HCT116 (cell line): ENCODE results near the gene TOR4A. TPM values are rescaled to one million over a fixed set of nuclear protein-coding genes. Genes with fewer than 3 reads are reported as not detected.

Source experiments
- ATAC-seq: fragments of 200-7000 bp; cut with Tn5 transposase; 2 replicates; pipeline ENCODE4 v1.9.1; 2020; ENCODE audit warnings: mild to moderate bottlenecking, moderate library complexity
- BruUV-seq: library from RNA; stranded (reverse); fragments of 400-500 nt; replicated peaks from 2 replicates; lab custom pipeline; 2021; lab: Mats Ljungman, UMichigan
- CTCF ChIA-PET: fragments of 300-600 bp; sonication (Branson Sonifier 250); formaldehyde crosslinking; loops from one replicate; lab custom pipeline; 2021; ENCODE audit warnings: antibody characterized with exemption; lab: Charles Lee
- POLR2A ChIA-PET: fragments of 300-600, 350-600 bp; sonication (Branson Sonifier 250); formaldehyde crosslinking; loops from one replicate; lab custom pipeline; 2021; ENCODE audit warnings: antibody characterized with exemption; lab: Charles Lee
- RAD21 ChIA-PET, 2 experiments: fragments of 300-600 bp; sonication (Branson Sonifier 250); formaldehyde crosslinking; loops; one replicate each; lab custom pipeline; 2023; ENCODE audit warnings: low total read pairs in 2 of 2; ENCODE audit not compliant: uncharacterized antibody in 2 of 2, unreplicated experiment in 2 of 2, low non-redundant PET in 1 of 2; lab: Charles Lee
- DNase-seq: peaks from one replicate; pipeline ENCODE4 v3.0.0-alpha.2; 2010; ENCODE audit warnings: low read depth, low spot score
- H2AFZ ChIP-seq: fragments of 200-600 bp; shearing (Covaris generic), sonication (generic); 2 replicates; pipeline ENCODE4 v1.6.1; 2017; ENCODE audit warnings: low read depth, mixed run types, mixed read lengths, antibody characterized with exemption, low read length; ENCODE audit not compliant: poor library complexity, severe bottlenecking
- H3K27ac ChIP-seq: 2 replicates; pipeline ENCODE4 v1.5.1; 2012; ENCODE audit warnings: low read depth, low read length
- H3K27me3 ChIP-seq: fragments of 200-600 bp; sonication (generic); 2 replicates; pipeline ENCODE4 v1.6.1; 2016; ENCODE audit warnings: mixed run types, low read length, mixed read lengths; ENCODE audit not compliant: insufficient read depth
- H3K36me3 ChIP-seq, 2 experiments: fragments of 200-500 bp in 1 of 2; fragments of 200-600 bp in 1 of 2; sonication (Bioruptor generic) in 1 of 2; sonication (generic) in 1 of 2; 2 replicates each; pipeline versions ENCODE4 v1.5.1 to v1.6.1; 2014 to 2016; ENCODE audit warnings: low read length in 2 of 2, inconsistent platforms in 1 of 2, mixed read lengths in 1 of 2, mixed run types in 1 of 2; ENCODE audit not compliant: insufficient read depth in 2 of 2, control insufficient read depth in 1 of 2
- H3K4me1 ChIP-seq, 2 experiments: fragments of 200-600 bp in 1 of 2; sonication (generic) in 1 of 2; 2 replicates each; pipeline versions ENCODE4 v1.5.1 to v1.6.1; 2012 to 2017; ENCODE audit warnings: low read length in 2 of 2, inconsistent platforms in 1 of 2, mild to moderate bottlenecking in 1 of 2, mixed read lengths in 1 of 2, mixed run types in 1 of 2, moderate library complexity in 1 of 2; ENCODE audit not compliant: insufficient read depth in 2 of 2, control insufficient read depth in 1 of 2
- H3K4me2 ChIP-seq: fragments of 200-600 bp; sonication (generic); 2 replicates; pipeline ENCODE4 v1.6.1; 2017; ENCODE audit warnings: mixed run types, low read length, mixed read lengths
- H3K4me3 ChIP-seq, 2 experiments: fragments of 200-600 bp in 1 of 2; sonication (generic) in 1 of 2; replicated peaks in 1 of 2; 2 replicates each; pipeline ENCODE4 v1.5.1; 2011 to 2016; ENCODE audit warnings: low read length in 2 of 2, control low read depth in 1 of 2, low read depth in 1 of 2, mild to moderate bottlenecking in 1 of 2, mixed read lengths in 1 of 2, mixed run types in 1 of 2
- H3K79me2 ChIP-seq: fragments of 200-600 bp; sonication (generic); 2 replicates; pipeline ENCODE4 v1.6.1; 2017; ENCODE audit warnings: mild to moderate bottlenecking, mixed run types, low read length, moderate library complexity, mixed read lengths; ENCODE audit not compliant: insufficient read depth
- H3K9ac ChIP-seq: fragments of 200-600 bp; sonication (generic); 2 replicates; pipeline ENCODE4 v1.6.1; 2016; ENCODE audit warnings: low read length, mixed read lengths
- H3K9me2 ChIP-seq: fragments of 200-600 bp; sonication (generic), shearing (Covaris generic); 2 replicates; pipeline ENCODE4 v1.6.1; 2017; ENCODE audit warnings: mixed run types, mild to moderate bottlenecking, moderate library complexity; ENCODE audit not compliant: insufficient read depth
- H3K9me3 ChIP-seq, 2 experiments: fragments of 200-500 bp in 1 of 2; fragments of 200-600 bp in 1 of 2; sonication (Bioruptor generic) in 1 of 2; sonication (generic) in 1 of 2; 2 replicates each; pipeline ENCODE4 v1.6.1; 2014 to 2017; ENCODE audit warnings: low read length in 2 of 2, mixed read lengths in 2 of 2, inconsistent platforms in 1 of 2, low read depth in 1 of 2, mild to moderate bottlenecking in 1 of 2, mixed run types in 1 of 2, moderate library complexity in 1 of 2; ENCODE audit not compliant: control insufficient read depth in 1 of 2, insufficient read depth in 1 of 2
- H4K20me1 ChIP-seq: fragments of 200-600 bp; sonication (generic), shearing (Covaris generic); 2 replicates; pipeline ENCODE4 v1.6.1; 2017; ENCODE audit warnings: mixed run types, mild to moderate bottlenecking, moderate library complexity; ENCODE audit not compliant: insufficient read depth
- CBX3 ChIP-seq: IDR thresholded peaks from 2 replicates; pipeline ENCODE4 v1.6.1; 2012; ENCODE audit warnings: low read depth
- CEBPB ChIP-seq: IDR thresholded peaks from 2 replicates; pipeline ENCODE4 v1.6.1; 2012; ENCODE audit warnings: low read depth
- JUND ChIP-seq: IDR thresholded peaks from 2 replicates; pipeline ENCODE4 v1.6.1; 2012
- RAD21 ChIP-seq: IDR thresholded peaks from 2 replicates; pipeline ENCODE4 v1.6.1; 2012; ENCODE audit warnings: low read depth, mild to moderate bottlenecking
- SIN3A ChIP-seq: IDR thresholded peaks from 2 replicates; pipeline ENCODE4 v1.6.1; 2012; ENCODE audit warnings: low read depth
- SP1 ChIP-seq: IDR thresholded peaks from 2 replicates; pipeline ENCODE4 v1.6.1; 2012; ENCODE audit warnings: low read depth
- SRF ChIP-seq: IDR thresholded peaks from 2 replicates; pipeline ENCODE4 v1.6.1; 2012; ENCODE audit warnings: low read depth
- YY1 ChIP-seq: IDR thresholded peaks from 2 replicates; pipeline ENCODE4 v1.6.1; 2011; ENCODE audit warnings: low read length, low read depth, moderate library complexity, mild to moderate bottlenecking; ENCODE audit not compliant: insufficient replicate concordance; ENCODE audit errors: extremely low read depth
- ZFX ChIP-seq: fragments of 450-650 bp; IDR thresholded peaks from 2 replicates; pipeline ENCODE4 v1.6.1; 2017
- ZNF274 ChIP-seq: fragments of 200-500 bp; sonication (Bioruptor generic); IDR thresholded peaks from 2 replicates; pipeline ENCODE4 v1.6.1; 2014; ENCODE audit warnings: mild to moderate bottlenecking, low read depth, low read length, inconsistent platforms
- intact Hi-C: fragments of 100-400 bp; cut with micrococcal nuclease; formaldehyde crosslinking; loops from 2 replicates; pipeline ENCODE4 v1.10.0; 2022
- total RNA-seq: library from RNA; stranded (reverse); gene quantifications from one replicate; pipeline ENCODE4 v1.2.1, GENCODE V29; 2021; ENCODE audit not compliant: unreplicated experiment
- TF ChIP-seq, protein P1 (sequence below), 3 experiments: fragments of 200-600 bp in 1 of 3; sonication (generic) in 1 of 3; IDR thresholded peaks in 2 of 3; conservative IDR thresholded peaks in 1 of 3; 2 replicates each; pipeline ENCODE4 v1.5.1; 2012 to 2017; ENCODE audit warnings: low read depth in 2 of 3, low read length in 2 of 3, antibody characterized with exemption in 1 of 3, borderline replicate concordance in 1 of 3, control low read depth in 1 of 3, mild to moderate bottlenecking in 1 of 3, mixed read lengths in 1 of 3, mixed run types in 1 of 3, moderate library complexity in 1 of 3; ENCODE audit not compliant: insufficient read depth in 1 of 3
- TF ChIP-seq, protein P2 (sequence below): IDR thresholded peaks from 2 replicates; pipeline ENCODE4 v1.6.1; 2012
- TF ChIP-seq, protein P3 (sequence below): IDR thresholded peaks from 2 replicates; pipeline ENCODE4 v1.6.1; 2012
- TF ChIP-seq, protein P4 (sequence below): IDR thresholded peaks from 2 replicates; pipeline ENCODE4 v1.6.1; 2011; ENCODE audit warnings: mild to moderate bottlenecking, low read length, moderate library complexity; ENCODE audit not compliant: insufficient replicate concordance; ENCODE audit errors: extremely low read depth

The TOR4A gene
- total RNA-seq, 1 experiment from 2014 or later = 34.0 TPM

DNA sequence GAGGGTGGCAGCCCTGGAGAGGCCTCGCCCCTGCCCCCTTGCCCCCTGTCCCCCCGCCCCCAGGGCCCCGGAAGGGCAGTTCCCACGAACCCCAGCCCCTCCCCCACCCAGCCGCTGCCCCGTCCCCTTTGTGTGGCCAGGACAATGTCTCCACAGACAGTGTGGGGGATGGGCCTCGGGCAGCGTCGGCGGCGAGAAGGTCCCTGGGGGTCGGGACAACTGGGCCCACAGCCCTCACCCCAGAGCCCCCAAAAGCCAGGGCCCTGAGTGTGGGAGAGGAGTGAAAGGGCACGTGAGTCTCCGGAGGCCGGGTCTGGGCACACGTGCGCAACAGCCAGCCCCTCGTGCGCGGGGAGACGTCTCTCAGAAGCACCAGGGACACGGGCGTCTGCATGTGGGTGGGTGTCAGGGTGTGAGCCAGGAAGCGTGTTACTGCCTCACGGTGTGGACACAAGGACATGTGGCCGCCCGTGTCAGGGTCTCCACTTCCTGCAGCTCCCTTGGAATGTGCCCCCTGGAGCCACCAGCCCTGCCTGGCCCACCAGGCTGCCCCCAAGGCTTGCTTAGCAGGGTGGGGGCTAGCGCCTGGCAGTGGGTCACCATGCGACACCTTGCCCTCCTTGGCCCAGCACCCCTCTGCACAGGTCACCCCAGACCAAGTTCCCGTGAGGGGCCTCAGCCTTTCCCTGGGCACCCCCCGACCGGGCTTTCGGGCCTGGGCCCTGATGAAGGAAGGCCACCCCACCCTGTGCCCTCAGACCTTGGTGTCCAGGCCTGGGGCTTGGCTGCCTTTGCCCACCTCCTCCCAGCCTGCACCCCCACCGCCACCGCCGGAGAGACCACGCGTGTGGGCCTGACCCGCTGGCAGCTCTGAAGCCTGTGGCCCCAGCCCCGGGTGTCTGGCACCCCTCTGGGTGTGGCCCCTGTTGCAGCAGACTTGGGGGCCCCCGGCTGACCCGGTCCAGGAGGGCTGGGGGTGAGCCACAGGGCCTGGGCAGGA lies 37.3 kb downstream of the TOR4A start:
- H3K4me2 ChIP-seq = peak overlapping the region; percentile 71
- peak overlapping the region; percentile 57; the same call in 1 of the 2 replicates for H3K9ac ChIP-seq
- no TSS peak for BruUV-seq
- ChIA-PET RAD21 (interaction anchor here in 1 of 2 experiments (0.5 kb wide), 1 partner anchor 29 kb away, joined by 3 read pairs; no protein-coding TSS in a partner anchor), POLR2A (no interaction called here), CTCF (interaction anchor here (1.3 to 2.2 kb wide), 2 partner anchors 12 to 13 kb away, joined by 5 to 7 read pairs; partner anchors contain the start of gene NRARP)
- H3K9me3 ChIP-seq = no peaks in the 10 kb centered on the region
- H3K36me3 ChIP-seq = no peaks in the 10 kb centered on the region
- DNase-seq (no peak), ATAC-seq (no peak)
- peaks cover 34 to 56% of the 10 kb centered on the region in 2 experiments for H3K4me1 ChIP-seq
- H4K20me1 ChIP-seq = no peaks in the 10 kb centered on the region
- no peak overlapping the region; the same call in 1 of the 2 replicates for H3K27ac ChIP-seq
- H3K4me3 ChIP-seq = no peak overlapping the region
- no peak overlapping the region for H2AFZ ChIP-seq
- H3K27me3 ChIP-seq = no peaks in the 10 kb centered on the region
- TF ChIP-seq, protein P1, sequence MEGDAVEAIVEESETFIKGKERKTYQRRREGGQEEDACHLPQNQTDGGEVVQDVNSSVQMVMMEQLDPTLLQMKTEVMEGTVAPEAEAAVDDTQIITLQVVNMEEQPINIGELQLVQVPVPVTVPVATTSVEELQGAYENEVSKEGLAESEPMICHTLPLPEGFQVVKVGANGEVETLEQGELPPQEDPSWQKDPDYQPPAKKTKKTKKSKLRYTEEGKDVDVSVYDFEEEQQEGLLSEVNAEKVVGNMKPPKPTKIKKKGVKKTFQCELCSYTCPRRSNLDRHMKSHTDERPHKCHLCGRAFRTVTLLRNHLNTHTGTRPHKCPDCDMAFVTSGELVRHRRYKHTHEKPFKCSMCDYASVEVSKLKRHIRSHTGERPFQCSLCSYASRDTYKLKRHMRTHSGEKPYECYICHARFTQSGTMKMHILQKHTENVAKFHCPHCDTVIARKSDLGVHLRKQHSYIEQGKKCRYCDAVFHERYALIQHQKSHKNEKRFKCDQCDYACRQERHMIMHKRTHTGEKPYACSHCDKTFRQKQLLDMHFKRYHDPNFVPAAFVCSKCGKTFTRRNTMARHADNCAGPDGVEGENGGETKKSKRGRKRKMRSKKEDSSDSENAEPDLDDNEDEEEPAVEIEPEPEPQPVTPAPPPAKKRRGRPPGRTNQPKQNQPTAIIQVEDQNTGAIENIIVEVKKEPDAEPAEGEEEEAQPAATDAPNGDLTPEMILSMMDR (IDR thresholded peaks at IDR 0.05 in 2 of 3, conservative IDR thresholded peaks at IDR 0.05 in 1 of 3; ENCODE audit: borderline replicate concordance in 1 of 3, insufficient read depth in 1 of 3, low read depth in 2 of 3, low read length in 2 of 3) = no peak
- TF ChIP-seq YY1 (no peak), SIN3A (no peak), ZNF274 (no peak), RAD21 (no peak), CBX3 (no peak), CEBPB (no peak), JUND (no peak), SRF (no peak), ZFX (no peak), SP1 (no peak)
- TF ChIP-seq, protein P2, sequence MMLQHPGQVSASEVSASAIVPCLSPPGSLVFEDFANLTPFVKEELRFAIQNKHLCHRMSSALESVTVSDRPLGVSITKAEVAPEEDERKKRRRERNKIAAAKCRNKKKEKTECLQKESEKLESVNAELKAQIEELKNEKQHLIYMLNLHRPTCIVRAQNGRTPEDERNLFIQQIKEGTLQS = no peak
- TF ChIP-seq, protein P3, sequence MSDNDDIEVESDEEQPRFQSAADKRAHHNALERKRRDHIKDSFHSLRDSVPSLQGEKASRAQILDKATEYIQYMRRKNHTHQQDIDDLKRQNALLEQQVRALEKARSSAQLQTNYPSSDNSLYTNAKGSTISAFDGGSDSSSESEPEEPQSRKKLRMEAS = no peak
- TF ChIP-seq, protein P4, sequence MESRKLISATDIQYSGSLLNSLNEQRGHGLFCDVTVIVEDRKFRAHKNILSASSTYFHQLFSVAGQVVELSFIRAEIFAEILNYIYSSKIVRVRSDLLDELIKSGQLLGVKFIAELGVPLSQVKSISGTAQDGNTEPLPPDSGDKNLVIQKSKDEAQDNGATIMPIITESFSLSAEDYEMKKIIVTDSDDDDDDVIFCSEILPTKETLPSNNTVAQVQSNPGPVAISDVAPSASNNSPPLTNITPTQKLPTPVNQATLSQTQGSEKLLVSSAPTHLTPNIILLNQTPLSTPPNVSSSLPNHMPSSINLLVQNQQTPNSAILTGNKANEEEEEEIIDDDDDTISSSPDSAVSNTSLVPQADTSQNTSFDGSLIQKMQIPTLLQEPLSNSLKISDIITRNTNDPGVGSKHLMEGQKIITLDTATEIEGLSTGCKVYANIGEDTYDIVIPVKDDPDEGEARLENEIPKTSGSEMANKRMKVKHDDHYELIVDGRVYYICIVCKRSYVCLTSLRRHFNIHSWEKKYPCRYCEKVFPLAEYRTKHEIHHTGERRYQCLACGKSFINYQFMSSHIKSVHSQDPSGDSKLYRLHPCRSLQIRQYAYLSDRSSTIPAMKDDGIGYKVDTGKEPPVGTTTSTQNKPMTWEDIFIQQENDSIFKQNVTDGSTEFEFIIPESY = no peak
- H3K9me2 ChIP-seq = no peaks in the 10 kb centered on the region
- no peaks in the 10 kb centered on the region for H3K79me2 ChIP-seq
- intact Hi-C loops = no loop called here
